NCI-H526 (cell line): ENCODE measurements around the gene PROX1.

Source experiments
- DNase-seq, 2 experiments: peaks; one replicate each; lab custom pipeline; 2025; lab: John Stamatoyannopoulos, UW

The PROX1 gene

DNA sequence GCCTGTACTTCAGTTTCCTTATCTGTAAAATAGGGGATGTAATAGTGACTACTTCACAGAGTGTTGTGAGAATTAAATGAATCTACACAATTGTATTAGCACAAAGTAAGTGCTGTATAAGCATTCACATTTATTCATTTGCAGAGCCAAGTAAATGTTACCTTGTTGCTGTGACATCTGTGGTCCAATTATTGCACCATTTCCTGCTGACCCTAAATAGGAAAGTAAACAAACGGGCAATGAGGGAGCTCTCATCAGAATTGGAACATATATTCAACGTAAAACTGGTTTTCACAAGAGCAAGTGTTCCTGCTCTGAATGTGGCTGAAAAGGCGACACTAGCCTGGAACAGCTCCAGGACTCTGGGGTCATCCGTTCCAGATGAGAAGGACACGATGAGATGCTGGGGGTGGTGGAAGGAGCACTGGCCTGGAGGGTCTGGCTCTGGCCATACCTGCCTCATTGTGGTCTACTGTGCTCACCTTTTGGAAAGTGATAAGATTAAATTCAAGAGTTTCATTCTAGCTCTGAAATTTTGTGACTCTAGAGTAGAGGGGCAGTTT is 34.5 kb downstream of the PROX1 start:
- DNase-seq, result no peak

DNA sequence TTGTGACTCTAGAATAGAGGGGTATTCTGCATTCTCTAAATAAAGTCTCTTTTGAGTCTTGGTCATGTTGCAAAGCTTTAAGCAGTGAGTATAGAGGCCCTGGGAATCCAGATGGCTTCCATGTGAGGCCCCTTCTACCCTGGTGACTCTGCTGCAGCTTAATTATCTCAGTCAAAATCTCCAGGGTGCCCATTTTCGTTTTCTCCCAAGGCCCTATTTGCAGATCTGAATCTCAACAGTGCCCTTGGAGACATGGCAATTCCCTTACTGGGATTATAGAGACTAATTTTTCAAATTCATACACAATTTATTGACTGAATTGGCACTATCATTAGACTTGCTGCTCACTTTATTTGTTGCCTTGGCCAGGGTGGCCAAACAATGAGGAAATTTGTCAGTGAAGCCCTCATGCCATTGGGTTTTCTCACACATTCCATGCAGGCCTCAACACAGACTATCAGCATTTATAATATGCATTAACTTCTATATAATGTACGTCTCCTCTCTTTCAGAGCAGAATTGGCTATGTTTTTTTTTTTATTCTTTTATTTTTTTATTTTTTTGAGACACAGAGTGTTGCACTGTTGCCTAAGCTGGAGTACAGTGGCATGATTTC is 35.1 kb downstream of the PROX1 start:
- no peak for DNase-seq

DNA sequence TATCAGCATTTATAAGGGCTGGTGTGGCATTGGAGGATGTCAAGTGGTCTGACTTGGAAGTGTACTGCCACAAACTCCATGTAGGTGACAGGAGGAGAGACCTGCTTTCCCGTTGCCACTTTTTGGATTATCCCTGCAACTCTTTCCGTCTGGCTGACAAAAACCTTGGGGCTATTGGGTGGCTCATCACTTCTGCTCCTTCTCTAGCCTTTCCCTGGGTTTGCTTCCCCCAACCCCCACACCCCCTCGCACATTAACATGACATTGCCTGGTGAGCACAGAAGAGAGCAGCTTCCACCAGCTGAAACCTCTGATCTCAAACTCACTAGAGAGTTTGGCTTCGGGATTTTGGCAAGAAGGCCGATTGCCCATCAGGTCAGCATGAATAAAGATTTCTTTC is 39.2 kb downstream of the PROX1 start:
- no peak for DNase-seq

DNA sequence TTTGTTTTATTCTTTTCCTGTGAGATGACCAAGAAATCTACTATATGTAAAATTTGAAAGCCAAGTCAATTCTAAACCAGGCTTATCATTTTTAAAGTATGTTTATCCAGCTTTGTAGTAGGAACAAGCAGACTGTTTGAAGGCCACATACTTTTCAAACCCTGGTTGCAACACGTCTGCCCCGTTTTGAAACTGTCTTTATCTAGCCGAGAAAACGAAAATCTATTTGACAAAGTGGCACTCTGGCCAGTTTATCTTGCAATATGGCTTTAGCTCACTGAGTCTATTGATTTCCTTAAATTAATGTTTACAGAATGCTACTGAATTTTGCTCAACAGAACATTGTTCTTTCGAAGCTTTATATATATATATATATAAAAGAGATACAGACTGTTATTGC is 39.7 kb downstream of the PROX1 start:
- no peak for DNase-seq

DNA sequence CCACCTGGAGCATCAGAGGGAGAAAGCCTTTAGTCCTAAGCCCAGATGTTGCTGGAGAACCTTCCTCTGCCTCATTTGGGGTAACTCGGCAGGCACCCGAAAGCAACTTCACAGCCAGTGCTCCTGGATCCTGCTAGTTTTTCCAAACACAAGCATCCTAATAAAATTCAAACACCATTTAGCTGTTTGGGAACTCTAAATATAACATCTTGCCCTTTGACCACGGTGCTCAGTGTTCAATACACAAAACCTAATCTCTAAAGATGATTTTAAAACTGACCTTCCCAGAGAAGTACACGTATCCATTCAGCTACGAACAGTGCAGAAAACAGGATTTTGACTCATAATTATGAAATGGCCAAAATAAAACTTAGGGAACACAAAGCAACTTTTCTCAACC is 40.3 kb downstream of the PROX1 start:
- no peak for DNase-seq

DNA sequence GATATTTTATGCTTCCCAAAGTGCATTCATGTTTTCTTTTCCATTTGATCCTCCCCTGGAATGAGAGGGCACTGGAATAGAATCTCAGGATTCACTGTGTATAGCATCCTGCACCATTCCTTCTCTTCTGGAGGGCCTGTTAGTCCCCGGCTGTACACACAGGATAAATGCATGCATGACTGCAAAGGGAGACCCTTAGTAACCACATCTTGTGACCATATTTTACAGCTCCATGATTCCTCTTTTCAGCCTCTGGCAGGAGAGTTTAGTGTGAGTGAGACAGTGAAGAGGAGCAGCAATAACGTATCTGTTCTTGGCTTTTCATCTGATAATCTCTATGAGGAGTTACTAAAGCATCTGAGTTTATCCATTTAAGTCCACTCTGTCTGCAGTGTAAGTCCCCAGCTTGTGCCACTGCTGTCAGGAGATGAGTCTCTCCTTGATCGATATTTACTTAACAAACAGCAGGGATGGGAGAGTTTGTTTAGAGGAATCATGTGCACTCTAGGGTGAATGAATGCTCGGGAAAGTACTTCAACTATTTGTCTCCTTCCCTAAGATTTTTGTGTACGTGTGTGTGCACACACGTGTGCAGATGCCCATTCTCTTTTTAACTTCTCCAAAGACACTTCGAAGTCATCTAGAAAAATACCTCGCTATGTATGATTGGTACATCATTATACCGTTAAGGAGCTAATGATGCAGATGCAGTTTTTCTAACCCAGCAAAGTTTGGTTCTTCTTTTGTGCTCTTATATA is 41.1 kb downstream of the PROX1 start:
- DNase-seq, result no peak

DNA sequence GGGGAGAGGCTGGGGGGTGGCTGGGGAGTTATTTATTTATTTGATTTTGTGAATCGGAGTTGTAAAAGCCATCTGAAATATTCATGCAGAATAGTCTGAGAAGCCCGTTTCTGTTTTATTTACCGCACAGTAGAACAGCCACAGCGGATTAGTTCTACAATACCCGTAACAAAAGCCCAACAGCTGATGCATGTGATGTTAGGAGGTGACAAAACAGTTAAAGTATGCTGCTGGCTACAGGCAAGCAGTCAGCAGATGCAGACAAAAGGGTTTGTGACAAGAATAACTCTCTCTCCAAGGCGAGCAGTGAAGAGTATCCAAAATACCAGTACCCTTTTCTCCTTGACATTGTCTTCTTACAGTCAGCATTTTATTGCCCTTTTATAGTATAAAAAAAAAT is 42.0 kb downstream of the PROX1 start:
- no peak for DNase-seq

DNA sequence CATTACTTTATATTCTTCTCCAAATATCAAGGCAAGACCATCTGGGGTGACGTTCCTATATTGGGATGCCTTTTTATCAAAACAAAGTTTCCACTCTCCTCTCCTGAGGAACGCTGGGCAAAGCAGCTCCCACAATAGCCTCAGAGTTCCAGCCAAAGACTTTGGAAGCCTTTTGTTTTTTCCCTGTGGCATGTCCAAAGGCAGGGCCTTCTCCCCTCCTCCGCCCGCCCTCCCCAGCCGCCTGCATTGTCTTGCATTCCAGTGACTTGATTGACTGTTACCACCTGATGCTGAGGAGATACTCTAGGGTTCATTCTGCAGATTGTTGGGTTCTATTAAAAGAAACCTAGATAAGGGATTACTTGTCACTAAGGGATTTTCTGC is 43.5 kb downstream of the PROX1 start:
- no peak for DNase-seq

DNA sequence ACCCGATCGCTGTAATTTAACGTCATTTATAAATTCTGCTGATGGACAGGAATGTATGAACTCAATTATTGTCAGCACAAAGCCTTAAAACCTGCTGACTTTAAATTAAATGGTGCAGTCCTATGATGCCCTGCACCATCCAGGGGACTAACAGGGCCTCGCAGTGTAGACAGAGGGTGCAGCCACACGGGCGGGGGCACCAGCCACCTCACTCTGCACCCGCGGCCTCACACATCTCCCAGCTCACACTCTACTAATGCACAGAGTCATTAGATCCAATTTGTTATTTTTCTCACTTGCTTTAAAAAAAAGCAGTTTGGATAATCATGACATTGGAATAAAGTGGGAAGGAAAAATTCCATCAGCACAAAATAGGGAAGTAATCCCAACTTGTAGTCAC is 49.7 kb downstream of the PROX1 start:
- DNase-seq, result no peak

DNA sequence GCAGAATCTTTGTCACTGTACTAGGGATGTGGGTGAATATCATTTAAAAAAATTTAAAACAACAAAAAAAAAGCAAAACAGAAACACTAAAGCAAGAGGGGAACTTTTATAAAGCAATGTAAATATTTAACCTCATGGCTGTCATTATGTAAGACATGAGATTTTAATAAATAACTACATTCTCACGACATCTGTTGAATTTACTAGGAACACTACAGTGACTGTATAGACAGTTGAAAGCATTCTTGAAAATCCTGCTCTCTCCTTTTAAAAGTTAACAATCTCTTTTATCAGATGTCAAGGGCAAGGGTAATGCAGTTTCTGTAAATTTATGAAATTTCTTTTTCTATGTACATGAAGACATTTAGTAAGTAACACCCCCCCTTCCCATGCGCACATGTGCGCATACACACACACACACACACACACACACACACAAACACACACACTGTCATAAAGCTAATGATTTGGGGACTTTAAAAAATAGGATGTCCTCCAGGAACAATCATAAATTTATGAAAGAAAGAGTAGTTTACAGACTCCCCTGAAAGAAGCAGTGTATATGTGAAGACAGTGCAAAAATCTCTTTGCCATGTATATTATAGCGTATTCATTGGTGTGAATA is 51.7 kb downstream of the PROX1 start:
- DNase-seq, result no peak

DNA sequence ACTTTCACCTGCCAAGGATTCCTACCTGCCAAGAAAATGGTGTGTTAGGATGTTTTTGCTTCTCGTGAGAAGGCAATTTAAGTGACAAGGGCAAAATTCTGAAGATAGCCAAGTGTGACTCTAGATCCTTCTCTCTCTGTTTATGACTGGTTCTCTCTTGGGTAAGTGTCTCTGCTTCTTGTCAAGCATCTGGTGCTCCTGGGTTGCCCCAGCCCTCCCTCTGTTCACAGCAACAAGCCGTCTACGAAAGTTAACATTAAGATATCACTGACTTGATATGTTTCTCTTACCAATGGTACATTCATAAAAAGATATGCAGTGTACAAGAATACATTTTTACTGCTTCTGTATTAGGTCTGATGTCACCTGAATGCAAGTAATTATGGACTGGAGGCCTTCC is 55.4 kb downstream of the PROX1 start:
- DNase-seq, result no peak

DNA sequence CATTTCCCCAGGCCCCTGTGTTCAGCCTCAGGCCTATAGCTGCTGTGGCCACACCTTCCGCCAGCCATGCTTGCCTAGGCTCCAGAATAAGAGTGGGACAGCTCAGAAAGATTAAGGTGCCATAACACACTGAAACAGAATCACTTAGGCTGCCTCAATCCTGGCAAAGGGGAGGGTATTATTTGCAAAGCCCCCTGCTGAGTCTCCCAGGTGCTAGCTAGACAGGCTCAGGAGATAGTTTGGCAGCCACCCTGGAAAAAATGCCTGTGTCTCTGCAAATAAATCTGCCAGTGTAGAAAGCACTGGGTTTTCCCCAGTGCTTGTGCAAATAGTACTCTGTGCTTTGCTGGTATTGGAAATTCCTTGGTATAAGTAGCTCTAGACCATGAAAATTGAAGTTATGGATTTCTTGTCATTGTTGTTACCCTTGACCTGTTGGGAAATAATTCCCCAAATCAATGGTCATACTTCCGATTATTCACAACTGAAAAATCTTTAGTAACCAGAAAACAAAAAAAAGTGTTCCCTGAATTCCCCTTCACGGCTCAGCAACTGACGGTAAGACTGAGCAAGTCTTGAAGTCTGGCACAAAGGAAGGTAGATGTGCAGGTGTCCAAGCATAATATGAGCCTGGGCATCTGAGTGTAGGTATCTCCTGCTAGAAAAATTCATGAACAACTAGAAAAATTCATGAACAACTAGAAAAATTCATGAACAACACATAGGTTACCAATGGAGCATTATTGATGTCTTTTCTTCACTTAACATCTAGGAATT is 56.9 kb downstream of the PROX1 start:
- DNase-seq, result no peak

DNA sequence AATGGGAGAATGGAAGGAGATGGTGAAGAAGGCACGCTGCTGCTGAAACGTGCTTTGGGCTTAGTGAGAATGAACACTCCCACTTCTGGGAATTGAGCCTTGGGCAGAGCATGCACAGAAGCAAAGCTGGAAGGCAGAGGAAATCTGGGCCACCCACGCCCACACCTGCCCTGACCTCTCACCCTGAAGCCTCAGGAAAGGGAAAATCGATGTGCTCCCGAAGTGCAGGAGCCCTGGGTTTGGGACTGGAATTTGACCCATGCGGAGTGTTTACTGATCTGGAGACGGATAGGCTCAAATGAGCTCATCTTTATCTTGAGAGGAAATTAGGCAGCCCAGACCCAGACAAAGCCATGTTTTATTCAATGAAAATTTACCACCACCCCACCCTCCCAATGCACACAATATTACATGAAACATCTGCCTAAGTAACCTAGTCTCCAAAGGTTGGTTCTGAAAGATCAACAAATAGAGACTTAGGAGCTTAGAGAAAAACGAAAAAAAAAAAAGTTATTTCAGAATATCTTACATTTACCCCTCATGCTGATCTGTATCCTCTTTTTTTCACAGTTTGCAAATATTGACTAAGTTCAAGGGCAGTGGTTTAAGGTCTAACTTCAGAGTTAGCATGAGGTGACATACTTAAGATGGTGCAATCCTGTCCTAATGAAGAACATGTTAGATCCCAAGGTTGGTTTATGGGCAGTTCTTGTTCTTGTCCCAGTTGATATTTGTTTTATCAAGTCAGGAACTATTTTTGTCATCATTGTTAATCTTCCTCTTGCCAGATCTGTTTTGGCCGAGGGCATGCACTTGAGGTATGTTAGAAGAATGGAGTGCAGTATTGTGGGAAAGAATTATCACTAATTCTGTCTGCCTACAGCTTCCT is 63.0 kb downstream of the PROX1 start:
- DNase-seq, result peak in 1 of 2 experiments; percentile 11

DNA sequence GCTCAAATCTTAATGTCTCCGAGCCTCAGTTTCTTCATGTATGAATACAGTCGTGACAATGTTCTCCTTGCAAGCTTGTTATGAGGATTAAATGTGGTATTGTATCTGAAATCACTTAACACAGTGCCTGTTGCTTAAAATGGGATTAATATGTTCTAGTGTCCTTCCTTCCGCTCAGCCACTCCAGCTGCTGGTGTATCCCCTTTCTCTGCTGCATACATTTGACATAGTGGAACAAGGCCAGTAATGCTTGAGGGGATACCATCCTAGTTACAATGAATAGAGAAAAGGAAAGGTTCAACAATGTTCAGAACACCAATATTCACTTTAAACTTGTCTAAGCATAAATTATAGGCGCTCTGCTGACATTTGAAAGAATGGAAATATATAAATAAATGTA is 64.0 kb downstream of the PROX1 start:
- no peak for DNase-seq

DNA sequence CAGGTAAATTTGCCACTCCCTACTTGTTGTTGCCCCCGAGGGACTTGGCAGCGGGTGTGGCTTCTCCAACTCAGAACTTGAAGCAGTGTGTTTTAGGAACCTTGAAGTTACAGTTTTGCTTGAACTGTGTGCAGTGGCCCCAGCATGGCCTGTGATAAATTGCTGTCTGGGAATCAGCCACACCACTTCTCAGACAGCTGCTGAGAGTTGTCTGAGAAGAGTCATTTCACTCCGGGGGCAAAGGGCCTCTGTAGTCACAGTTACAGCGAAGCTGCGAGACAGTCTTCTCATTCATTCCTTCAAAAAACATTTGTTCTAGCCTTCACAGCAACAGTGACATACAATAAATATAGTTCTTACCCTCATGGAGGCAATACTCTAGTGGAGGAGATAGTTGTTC is 70.3 kb downstream of the PROX1 start:
- no peak for DNase-seq

DNA sequence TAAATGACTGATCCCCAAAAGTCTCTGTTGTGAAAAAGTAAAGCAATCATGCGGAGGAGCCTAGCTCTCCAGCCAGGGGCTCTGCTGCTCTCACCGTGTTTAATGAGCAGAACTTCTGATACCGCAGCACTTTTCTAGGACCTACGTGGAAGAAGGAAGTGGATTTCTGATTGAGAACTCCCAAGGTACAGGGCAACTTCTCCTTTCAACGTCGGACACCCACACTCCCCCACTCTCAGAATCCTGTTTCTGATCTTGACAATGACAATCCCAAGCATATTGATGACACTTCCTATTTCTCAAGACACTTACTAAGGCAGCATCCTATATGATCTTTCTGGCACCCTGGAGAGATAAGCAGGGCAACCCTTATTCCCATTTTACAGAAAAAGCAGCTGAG is 78.4 kb downstream of the PROX1 start:
- no peak for DNase-seq

DNA sequence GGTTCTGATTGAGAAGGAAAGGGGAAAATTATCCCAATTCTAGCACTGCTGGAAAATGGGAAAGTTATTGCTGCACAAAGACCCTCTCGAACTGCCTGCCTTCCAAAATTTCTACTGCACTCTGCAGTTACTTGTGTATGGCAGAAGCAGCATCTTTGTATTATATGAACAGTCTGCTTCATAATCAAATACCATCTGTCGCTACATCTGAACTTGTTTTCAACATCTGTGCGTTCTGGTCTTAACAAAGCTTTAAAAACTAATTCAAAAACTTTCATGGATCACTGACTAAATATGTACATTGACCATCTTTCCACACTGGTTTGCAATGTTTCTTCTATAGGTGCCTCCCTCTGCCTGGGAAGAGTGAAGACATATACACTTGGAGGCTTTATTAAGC is 79.2 kb downstream of the PROX1 start:
- DNase-seq, result no peak

DNA sequence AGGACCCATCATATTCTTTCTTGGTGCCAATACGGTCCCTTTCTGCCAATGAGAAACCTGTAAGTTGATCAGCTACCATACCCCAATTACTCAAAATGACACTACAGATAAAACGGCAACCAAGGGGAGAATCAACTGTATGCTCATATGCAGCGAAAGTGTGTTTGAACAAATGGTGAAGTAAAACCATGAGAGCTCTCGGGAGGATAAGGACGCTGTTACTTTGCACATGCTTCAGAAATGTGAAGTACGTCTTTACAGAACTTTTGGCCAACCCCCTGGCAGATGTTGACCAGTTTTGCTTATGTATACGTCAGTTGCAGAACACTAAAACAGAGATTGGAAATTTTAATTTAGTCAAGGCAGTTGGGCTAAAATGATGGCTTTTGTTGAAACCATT is 79.6 kb downstream of the PROX1 start:
- no peak for DNase-seq

DNA sequence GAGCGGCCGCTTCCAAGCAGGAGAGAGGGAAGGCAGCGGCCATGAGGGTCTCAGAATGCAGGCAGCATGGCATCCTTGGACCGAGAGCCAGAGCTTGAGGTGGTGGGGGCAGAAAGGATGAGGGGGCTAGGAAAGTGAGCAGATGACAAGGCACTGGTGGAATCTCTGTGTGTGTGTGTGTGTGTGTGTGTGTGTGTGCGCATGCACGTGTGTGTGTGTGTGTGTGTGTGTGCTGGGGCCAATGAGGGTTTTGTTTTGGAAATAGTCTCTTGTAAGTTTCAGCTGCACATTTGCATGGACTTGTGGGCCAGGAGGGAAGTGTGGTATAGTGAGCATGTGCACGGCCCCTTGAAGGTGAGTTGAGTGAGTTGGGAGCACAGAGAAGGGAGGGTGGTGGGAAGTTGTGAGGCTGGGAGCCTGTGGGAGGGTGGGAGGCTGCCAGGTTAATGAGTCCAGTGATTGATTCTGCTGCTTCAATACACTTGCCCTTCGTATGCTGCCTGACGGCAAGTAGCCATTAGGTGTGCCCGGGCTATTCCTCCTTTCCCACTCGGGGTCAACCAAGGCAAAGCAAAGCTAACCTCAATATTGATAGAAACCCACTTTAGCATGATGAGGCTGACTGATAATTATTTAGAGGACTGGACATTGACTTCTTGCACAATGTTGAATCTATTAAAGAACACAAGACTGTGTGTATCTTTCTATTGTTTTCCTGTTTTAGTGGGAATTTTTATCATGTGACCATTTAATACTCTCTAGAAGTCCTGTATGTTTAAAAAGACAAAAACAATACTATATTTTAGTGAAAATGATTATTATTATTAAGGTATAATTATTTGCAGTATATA is 80.3 kb downstream of the PROX1 start:
- DNase-seq, result no peak

DNA sequence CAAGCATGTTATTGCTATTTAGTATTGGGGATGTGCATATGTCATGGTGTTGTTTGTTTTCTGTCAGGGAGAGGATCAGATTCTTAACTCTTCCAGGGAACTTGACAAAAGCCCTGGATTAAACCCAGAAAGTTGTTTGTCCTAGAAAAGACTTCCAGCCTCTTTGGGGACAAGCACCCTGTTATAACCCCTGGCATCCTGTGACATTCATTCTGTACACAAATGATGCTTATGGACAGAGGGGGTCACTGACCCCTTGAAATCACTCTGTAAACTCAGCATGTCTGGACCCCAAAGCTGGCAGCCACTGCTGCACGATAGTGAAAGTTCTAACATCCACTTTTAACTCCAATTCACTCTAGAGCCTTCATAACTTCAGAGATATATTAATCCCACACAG is 81.2 kb downstream of the PROX1 start:
- DNase-seq, result no peak

DNA sequence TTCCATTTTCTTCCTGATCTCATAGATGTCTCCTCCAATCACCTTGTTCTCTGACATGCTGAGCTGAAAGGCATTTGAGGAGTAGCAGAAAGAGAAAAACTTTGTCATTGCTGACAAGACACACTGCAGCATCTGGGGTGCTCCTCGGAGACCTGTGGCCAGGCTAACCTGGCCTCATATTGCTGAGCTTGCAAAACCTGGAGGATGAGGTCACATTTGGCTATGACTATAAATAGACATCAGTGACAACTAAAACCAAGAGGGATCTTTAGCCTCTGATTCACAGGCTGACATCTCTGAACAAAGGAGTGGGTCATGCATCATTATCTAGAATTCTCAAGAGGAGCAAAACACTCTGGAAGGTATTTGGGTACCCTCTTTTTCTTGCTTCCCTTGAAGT is 83.7 kb downstream of the PROX1 start:
- no peak for DNase-seq
